Liver (tissue), 3 donors: ENCODE measurements around the gene GFOD2.
A peak's percentile ranks its signal among the peaks of the same experiment; 100 is the strongest.

ENCODE experiments used
- FOXA1 ChIP-seq: IDR thresholded peaks from 2 replicates; pipeline ENCODE4 v1.6.1; 2016; ENCODE audit warnings: antibody characterized with exemption
- RAD21 ChIP-seq, 2 donors: IDR thresholded peaks; 2 replicates each; pipeline ENCODE4 v1.6.1; 2016; ENCODE audit warnings: antibody characterized with exemption in 2 of 2, mild to moderate bottlenecking in 2 of 2
- TF ChIP-seq, protein P1 (sequence below): fragments of 150-350 bp; IDR thresholded peaks from 2 replicates; pipeline ENCODE4 v1.5.1; 2017; ENCODE audit warnings: improper control_type of control experiment, low read depth, low read length; ENCODE audit not compliant: missing input control
- donor health status: healthy.
- donor health status: healthy.

DNA sequence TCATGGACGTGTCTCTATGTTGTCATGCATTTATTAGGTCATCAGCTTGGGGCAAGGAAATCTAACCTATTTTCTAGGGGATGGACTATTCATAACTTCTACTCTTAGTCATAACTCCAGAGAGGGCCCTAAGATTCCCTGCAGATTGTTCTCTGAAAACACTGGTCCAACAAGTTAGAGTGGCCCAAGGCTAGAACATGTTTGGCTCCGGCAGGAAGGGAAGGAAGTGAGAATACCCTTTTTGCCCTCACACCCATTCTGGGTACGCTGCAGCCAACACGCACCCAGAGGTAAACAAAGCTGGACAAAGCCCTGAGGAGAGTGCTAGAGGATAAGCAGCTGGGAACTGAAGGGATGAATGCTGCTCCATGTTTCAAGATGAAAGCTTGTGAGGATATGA, 42.6 kb downstream of the GFOD2 start:
- TF ChIP-seq, protein P1, sequence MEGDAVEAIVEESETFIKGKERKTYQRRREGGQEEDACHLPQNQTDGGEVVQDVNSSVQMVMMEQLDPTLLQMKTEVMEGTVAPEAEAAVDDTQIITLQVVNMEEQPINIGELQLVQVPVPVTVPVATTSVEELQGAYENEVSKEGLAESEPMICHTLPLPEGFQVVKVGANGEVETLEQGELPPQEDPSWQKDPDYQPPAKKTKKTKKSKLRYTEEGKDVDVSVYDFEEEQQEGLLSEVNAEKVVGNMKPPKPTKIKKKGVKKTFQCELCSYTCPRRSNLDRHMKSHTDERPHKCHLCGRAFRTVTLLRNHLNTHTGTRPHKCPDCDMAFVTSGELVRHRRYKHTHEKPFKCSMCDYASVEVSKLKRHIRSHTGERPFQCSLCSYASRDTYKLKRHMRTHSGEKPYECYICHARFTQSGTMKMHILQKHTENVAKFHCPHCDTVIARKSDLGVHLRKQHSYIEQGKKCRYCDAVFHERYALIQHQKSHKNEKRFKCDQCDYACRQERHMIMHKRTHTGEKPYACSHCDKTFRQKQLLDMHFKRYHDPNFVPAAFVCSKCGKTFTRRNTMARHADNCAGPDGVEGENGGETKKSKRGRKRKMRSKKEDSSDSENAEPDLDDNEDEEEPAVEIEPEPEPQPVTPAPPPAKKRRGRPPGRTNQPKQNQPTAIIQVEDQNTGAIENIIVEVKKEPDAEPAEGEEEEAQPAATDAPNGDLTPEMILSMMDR, result no peak
- TF ChIP-seq FOXA1 (no peak), RAD21 (IDR thresholded peaks at IDR 0.05) (peak in 1 of 2 donors; percentile 17)
